Endodermal cell (in vitro differentiated cells): Measurements from ENCODE around the gene CAPRIN1. TPM values are rescaled to one million over a fixed set of nuclear protein-coding genes. Genes with fewer than 3 reads are reported as not detected.

Experiments used
- DNase-seq: peaks from one replicate; pipeline ENCODE4 v3.0.0-alpha.2; 2017
- H3K27ac ChIP-seq: 2 replicates; pipeline ENCODE4 v1.5.1; 2013; ENCODE audit warnings: mild to moderate bottlenecking, low read depth, low read length, moderate library complexity
- H3K27me3 ChIP-seq: 2 replicates; pipeline ENCODE4 v1.6.1; 2013; ENCODE audit warnings: mild to moderate bottlenecking, low read length, moderate library complexity; ENCODE audit not compliant: insufficient read depth, control insufficient read depth, poor library complexity, severe bottlenecking
- H3K36me3 ChIP-seq: 2 replicates; pipeline ENCODE4 v1.7.0; 2013; ENCODE audit warnings: mild to moderate bottlenecking, low read length, moderate library complexity; ENCODE audit not compliant: control insufficient read depth, insufficient read depth
- H3K4me1 ChIP-seq: one replicate; pipeline ENCODE4 v1.7.0; 2013; ENCODE audit warnings: low read length; ENCODE audit not compliant: control insufficient read depth, insufficient read depth
- H3K4me3 ChIP-seq: 2 replicates; pipeline ENCODE4 v1.5.1; 2013; ENCODE audit warnings: mild to moderate bottlenecking, low read length, moderate library complexity
- H3K9ac ChIP-seq: 2 replicates; pipeline ENCODE4 v1.6.1; 2013; ENCODE audit warnings: mild to moderate bottlenecking, low read length, moderate library complexity; ENCODE audit not compliant: poor library complexity, severe bottlenecking; ENCODE audit errors: extremely low read depth
- H3K9me3 ChIP-seq: 2 replicates; pipeline ENCODE4 v1.6.1; 2013; ENCODE audit warnings: mild to moderate bottlenecking, low read length, moderate library complexity; ENCODE audit not compliant: control insufficient read depth
- H3K27ac Mint-ChIP-seq: 2 replicates; pipeline ENCODE4 v1.8.0; 2020; ENCODE audit warnings: mixed read lengths
- H3K27me3 Mint-ChIP-seq: 2 replicates; pipeline ENCODE4 v1.8.0; 2021; ENCODE audit warnings: mild to moderate bottlenecking, mixed read lengths; ENCODE audit not compliant: insufficient read depth
- H3K36me3 Mint-ChIP-seq: 2 replicates; pipeline ENCODE4 v1.8.0; 2020; ENCODE audit warnings: low read depth, mixed read lengths
- H3K4me1 Mint-ChIP-seq: 2 replicates; pipeline ENCODE4 v1.8.0; 2020; ENCODE audit warnings: mixed read lengths
- H3K4me3 Mint-ChIP-seq: 2 replicates; pipeline ENCODE4 v1.8.0; 2020; ENCODE audit warnings: mild to moderate bottlenecking, moderate library complexity, mixed read lengths
- H3K9me3 Mint-ChIP-seq: 2 replicates; pipeline ENCODE4 v1.8.0; 2020; ENCODE audit warnings: mild to moderate bottlenecking, mixed read lengths
- CTCF ChIP-seq: fragments of 200-600 bp; sonication (generic); conservative IDR thresholded peaks from 2 replicates; pipeline ENCODE4 v1.5.0; 2021; ENCODE audit warnings: antibody characterized with exemption, mild to moderate bottlenecking
- WGBS, 2 experiments: methylation state at CpG; one replicate each; pipeline versions ENCODE4 v1.1.5 to v1.1.7; 2013; ENCODE audit warnings: missing lambda C conversion rate in 2 of 2, mixed read lengths in 1 of 2; ENCODE audit not compliant: insufficient coverage in 1 of 2, insufficient read length in 1 of 2; 5-methylcytosine and 5-hydroxymethylcytosine counted together
- total RNA-seq, 2 donors: library from RNA; stranded (reverse); fragmentation: NEBNext Ultra II Directional in 1 of 2; extraction: Animal tissue kit (Norgen Biotek cat#: 25700) in 1 of 2; gene quantifications; 2 replicates in 1 of 2; 3 replicates in 1 of 2; pipeline ENCODE4 v1.2.1, GENCODE V29; 2021

The CAPRIN1 gene
- total RNA-seq, 2 donors from 2014 or later = 226 to 241 TPM

GRCh38 chr11:34036456-34036855, 15.1 kb upstream of the CAPRIN1 start:
- Histone ChIP-seq H3K27me3 (no peaks in the 10 kb centered on the region), H3K4me3 (no peak overlapping the region), H3K36me3 (no peaks in the 10 kb centered on the region), H3K4me1 (no peaks in the 10 kb centered on the region), H3K27ac (no peak overlapping the region), H3K9ac (no peak overlapping the region), H3K9me3 (no peaks in the 10 kb centered on the region)
- Mint-ChIP-seq H3K4me1 (no peaks in the 10 kb centered on the region), H3K27me3 (no peaks in the 10 kb centered on the region), H3K36me3 (no peaks in the 10 kb centered on the region), H3K27ac (no peak overlapping the region), H3K4me3 (no peak overlapping the region), H3K9me3 (no peaks in the 10 kb centered on the region)
- 91% methylated on average over 1 of the region's 1 CpG; no CpG with 5 or more reads in 1 of the 2 experiments for WGBS, 2 experiments
- TF ChIP-seq CTCF = no peak
- no peak for DNase-seq

GRCh38 chr11:34037016-34037415, 14.5 kb upstream of the CAPRIN1 start:
- Histone ChIP-seq H3K36me3 (no peaks in the 10 kb centered on the region), H3K9me3 (no peaks in the 10 kb centered on the region), H3K27me3 (no peaks in the 10 kb centered on the region), H3K9ac (no peak overlapping the region), H3K4me1 (no peaks in the 10 kb centered on the region), H3K4me3 (no peak overlapping the region), H3K27ac (no peak overlapping the region)
- Mint-ChIP-seq H3K4me3 (no peak overlapping the region), H3K9me3 (no peaks in the 10 kb centered on the region), H3K27ac (no peak overlapping the region), H3K27me3 (no peaks in the 10 kb centered on the region), H3K4me1 (no peaks in the 10 kb centered on the region), H3K36me3 (no peaks in the 10 kb centered on the region)
- WGBS, 2 experiments = 100% methylated on average over 2 of the region's 2 CpGs; no CpG with 5 or more reads in 1 of the 2 experiments
- no peak for TF ChIP-seq CTCF
- DNase-seq = no peak

- Histone ChIP-seq H3K4me3 (no peak overlapping the region), H3K36me3 (no peaks in the 10 kb centered on the region), H3K27ac (no peak overlapping the region), H3K9me3 (no peaks in the 10 kb centered on the region), H3K27me3 (no peaks in the 10 kb centered on the region), H3K4me1 (no peaks in the 10 kb centered on the region), H3K9ac (no peak overlapping the region)
- H3K4me3 Mint-ChIP-seq = no peak overlapping the region
- no peaks in the 10 kb centered on the region for H3K27me3 Mint-ChIP-seq
- H3K36me3 Mint-ChIP-seq = no peaks in the 10 kb centered on the region
- WGBS, 2 experiments = 89 to 96% methylated on average over 5 to 11 of the region's 11 CpGs
- H3K27ac Mint-ChIP-seq = no peak overlapping the region
- DNase-seq = no peak
- no peaks in the 10 kb centered on the region for H3K9me3 Mint-ChIP-seq
- H3K4me1 Mint-ChIP-seq = peaks cover 8% of the 10 kb centered on the region
- no peak for TF ChIP-seq CTCF
Measured at GRCh38 chr11:34040571-34040970, 11.0 kb upstream of the CAPRIN1 start.
